ENCODE results near the gene WTAP. TPM values are rescaled to one million over a fixed set of nuclear protein-coding genes. Genes with fewer than 3 reads are reported as not detected.

Gene WTAP
- total and polyA plus RNA-seq, 4 donors, result 21.0 to 43.8 (median 36.5) TPM

DNA sequence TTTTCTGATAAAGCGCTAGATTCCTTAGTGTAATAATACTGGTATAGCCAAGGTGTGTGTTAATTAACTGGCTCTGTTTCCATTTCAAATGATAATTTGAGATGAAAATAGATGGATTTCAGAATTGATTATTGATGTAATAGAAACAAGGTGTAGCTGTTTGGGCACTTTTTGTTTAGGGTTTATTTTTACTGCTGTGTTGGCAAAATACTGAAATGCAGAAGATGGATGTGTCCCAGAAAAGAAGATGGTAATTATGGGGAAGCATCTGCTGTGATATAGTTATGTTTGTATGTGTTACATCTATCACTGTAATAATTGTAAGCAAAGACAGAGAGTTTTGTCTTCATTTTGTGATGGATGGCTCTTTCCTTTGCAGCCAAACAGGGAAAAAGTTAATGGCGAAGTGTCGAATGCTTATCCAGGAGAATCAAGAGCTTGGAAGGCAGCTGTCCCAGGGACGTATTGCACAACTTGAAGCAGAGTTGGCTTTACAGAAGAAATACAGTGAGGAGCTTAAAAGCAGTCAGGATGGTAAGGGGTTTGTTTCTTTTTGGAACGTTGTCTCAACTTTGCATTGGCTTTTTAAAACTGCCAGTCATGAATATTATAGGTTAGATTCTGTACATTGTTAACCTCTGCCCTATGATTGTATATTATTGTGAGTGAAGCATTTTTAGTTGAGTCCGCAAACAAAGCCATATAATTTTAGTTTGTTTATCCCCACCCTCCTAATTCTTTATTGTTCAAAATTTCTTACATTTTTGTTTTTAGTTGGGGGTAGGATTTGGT lies 26.0 kb downstream of the WTAP start:
- Histone ChIP-seq H3K9ac (ENCODE audit: low read depth in 1 of 2, low read length in 2 of 2) (no peak overlapping the region), H3K27me3 (ENCODE audit: control insufficient read depth in 4 of 4, insufficient read depth in 4 of 4, low read length in 3 of 4) (no peaks in the 10 kb centered on the region), H3K4me3 (ENCODE audit: low read depth in 1 of 3, low read length in 3 of 3) (no peak overlapping the region), H3K27ac (ENCODE audit: low read depth in 1 of 2, low read length in 2 of 2) (no peak overlapping the region), H3K4me1 (ENCODE audit: control insufficient read depth in 4 of 4, insufficient read depth in 4 of 4, low read length in 3 of 4) (peaks cover 0 to 1% (median 0%) of the 10 kb centered on the region in 4 donors), H3K36me3 (ENCODE audit: control insufficient read depth in 4 of 4, insufficient read depth in 3 of 4, low read depth in 1 of 4, low read length in 3 of 4) (peaks cover 10 to 62% (median 47%) of the 10 kb centered on the region in 4 donors), H3K9me3 (ENCODE audit: control insufficient read depth in 4 of 4, low read length in 3 of 4) (no peaks in the 10 kb centered on the region)
- TF ChIP-seq RAD21 (IDR thresholded peaks at IDR 0.05) (no peak), GABPA (IDR thresholded peaks at IDR 0.05 in 1 of 2, conservative IDR thresholded peaks at IDR 0.05 in 1 of 2) (no peak), MAX (IDR thresholded peaks at IDR 0.05) (no peak), EGR1 (IDR thresholded peaks at IDR 0.05; ENCODE audit: low read depth in 2 of 2) (no peak), TAF1 (conservative IDR thresholded peaks at IDR 0.05) (no peak), NR2F2 (IDR thresholded peaks at IDR 0.05) (no peak), REST (IDR thresholded peaks at IDR 0.05) (no peak), FOXA2 (IDR thresholded peaks at IDR 0.05) (no peak), SP1 (IDR thresholded peaks at IDR 0.05) (no peak), HNF4A (conservative IDR thresholded peaks at IDR 0.05) (no peak), HNF4G (IDR thresholded peaks at IDR 0.05) (no peak), YY1 (IDR thresholded peaks at IDR 0.05) (no peak), JUND (IDR thresholded peaks at IDR 0.05) (no peak), ATF3 (IDR thresholded peaks at IDR 0.05) (no peak), FOXA1 (IDR thresholded peaks at IDR 0.05) (no peak), RXRA (IDR thresholded peaks at IDR 0.05) (no peak)
- TF ChIP-seq, protein P1, sequence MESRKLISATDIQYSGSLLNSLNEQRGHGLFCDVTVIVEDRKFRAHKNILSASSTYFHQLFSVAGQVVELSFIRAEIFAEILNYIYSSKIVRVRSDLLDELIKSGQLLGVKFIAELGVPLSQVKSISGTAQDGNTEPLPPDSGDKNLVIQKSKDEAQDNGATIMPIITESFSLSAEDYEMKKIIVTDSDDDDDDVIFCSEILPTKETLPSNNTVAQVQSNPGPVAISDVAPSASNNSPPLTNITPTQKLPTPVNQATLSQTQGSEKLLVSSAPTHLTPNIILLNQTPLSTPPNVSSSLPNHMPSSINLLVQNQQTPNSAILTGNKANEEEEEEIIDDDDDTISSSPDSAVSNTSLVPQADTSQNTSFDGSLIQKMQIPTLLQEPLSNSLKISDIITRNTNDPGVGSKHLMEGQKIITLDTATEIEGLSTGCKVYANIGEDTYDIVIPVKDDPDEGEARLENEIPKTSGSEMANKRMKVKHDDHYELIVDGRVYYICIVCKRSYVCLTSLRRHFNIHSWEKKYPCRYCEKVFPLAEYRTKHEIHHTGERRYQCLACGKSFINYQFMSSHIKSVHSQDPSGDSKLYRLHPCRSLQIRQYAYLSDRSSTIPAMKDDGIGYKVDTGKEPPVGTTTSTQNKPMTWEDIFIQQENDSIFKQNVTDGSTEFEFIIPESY (IDR thresholded peaks at IDR 0.05), result no peak
- TF ChIP-seq, protein P2, sequence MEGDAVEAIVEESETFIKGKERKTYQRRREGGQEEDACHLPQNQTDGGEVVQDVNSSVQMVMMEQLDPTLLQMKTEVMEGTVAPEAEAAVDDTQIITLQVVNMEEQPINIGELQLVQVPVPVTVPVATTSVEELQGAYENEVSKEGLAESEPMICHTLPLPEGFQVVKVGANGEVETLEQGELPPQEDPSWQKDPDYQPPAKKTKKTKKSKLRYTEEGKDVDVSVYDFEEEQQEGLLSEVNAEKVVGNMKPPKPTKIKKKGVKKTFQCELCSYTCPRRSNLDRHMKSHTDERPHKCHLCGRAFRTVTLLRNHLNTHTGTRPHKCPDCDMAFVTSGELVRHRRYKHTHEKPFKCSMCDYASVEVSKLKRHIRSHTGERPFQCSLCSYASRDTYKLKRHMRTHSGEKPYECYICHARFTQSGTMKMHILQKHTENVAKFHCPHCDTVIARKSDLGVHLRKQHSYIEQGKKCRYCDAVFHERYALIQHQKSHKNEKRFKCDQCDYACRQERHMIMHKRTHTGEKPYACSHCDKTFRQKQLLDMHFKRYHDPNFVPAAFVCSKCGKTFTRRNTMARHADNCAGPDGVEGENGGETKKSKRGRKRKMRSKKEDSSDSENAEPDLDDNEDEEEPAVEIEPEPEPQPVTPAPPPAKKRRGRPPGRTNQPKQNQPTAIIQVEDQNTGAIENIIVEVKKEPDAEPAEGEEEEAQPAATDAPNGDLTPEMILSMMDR (IDR thresholded peaks at IDR 0.05; ENCODE audit: low read depth, low read length, missing input control), result no peak
- no peak for DNase-seq (ENCODE audit: low spot score)
- WGBS, result 85% methylated on average over 6 of the region's 6 CpGs

Measured in liver (tissue), 9 donors.